Stimulated activated naive CD8-positive, alpha-beta T cell treated with anti-CD3 and anti-CD28 coated beads, Interleukin-15, Interleukin-2, amounts not matched to agents 100 U/mL and 50 U/mL, for 24 hours (primary cell): ENCODE data around the gene CHD9.
A peak's percentile ranks its signal among the peaks of the same experiment; 100 is the strongest.
"Not testable (repeated sequence)": the region's sequence is repeated elsewhere in the genome, so short reads cannot be mapped to it uniquely, and the experiment has no call there.

Experiments used
- ATAC-seq: fragments of 150-1000 bp; cut with Tn5 transposase; one replicate; pipeline ENCODE4 v1.10.0; 2021
- DNase-seq: peaks from one replicate; pipeline ENCODE4 v3.0.0; 2021

CHD9 gene, protein sequence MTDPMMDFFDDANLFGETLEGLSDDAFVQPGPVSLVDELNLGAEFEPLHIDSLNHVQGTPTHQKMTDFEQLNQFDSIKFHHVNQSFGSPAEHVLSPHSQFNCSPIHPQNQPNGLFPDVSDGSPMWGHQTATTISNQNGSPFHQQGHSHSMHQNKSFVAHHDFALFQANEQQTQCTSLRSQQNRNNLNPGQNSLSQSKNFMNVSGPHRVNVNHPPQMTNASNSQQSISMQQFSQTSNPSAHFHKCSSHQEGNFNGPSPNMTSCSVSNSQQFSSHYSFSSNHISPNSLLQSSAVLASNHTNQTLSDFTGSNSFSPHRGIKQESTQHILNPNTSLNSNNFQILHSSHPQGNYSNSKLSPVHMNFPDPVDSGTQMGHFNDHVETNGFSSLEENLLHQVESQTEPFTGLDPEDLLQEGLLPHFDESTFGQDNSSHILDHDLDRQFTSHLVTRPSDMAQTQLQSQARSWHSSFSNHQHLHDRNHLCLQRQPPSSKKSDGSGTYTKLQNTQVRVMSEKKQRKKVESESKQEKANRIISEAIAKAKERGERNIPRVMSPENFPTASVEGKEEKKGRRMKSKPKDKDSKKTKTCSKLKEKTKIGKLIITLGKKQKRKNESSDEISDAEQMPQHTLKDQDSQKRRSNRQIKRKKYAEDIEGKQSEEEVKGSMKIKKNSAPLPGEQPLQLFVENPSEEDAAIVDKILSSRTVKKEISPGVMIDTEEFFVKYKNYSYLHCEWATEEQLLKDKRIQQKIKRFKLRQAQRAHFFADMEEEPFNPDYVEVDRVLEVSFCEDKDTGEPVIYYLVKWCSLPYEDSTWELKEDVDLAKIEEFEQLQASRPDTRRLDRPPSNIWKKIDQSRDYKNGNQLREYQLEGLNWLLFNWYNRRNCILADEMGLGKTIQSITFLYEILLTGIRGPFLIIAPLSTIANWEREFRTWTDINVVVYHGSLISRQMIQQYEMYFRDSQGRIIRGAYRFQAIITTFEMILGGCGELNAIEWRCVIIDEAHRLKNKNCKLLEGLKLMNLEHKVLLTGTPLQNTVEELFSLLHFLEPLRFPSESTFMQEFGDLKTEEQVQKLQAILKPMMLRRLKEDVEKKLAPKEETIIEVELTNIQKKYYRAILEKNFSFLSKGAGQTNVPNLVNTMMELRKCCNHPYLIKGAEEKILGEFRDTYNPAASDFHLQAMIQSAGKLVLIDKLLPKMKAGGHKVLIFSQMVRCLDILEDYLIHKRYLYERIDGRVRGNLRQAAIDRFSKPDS (N-terminal part only)

DNA sequence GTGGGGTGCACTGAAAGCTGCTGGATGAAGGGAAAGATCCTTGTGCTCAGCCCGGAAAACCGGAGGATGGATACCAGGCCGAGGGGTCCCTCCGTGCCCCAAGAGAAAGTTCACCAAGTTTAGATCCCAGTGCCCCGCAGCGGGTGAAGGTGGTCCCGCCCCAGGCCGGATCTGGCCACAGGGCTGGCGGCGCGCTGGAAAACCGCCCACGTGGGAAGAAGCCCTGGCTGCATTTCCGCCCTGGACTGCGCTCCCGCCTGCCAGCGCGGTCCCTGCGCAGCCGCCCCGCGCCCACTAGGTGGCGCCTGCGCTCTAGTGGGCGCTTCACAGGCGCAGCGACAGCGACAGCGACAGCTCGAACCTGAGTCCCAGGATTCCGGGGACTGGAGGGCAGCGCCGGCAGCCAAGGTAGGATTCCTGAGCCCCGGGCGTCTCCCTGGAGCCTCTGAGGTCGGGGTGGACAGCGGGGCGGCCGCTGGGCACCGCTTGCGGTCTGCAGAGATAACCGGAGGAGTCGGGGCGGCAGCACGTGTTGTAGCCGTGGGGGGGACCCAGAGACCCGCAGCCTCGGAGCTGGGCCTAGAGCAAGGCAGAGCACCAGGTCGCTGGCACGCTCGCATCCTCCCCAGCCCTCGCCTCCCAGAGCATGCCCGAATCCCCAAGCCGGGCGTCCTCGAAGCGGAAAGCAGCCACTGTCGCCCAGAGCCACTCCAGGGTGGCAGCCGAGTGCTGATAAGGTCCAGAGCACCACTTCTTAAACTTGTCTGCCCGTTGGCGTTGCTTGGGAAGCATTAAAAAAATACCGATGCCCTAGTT, at the start of gene CHD9:
TSS of gene CHD9 (plus strand) at position 322 of the 816 bp plus-strand sequence. CDS start 101,099 bp downstream, outside the sequence.
- peak; percentile 80 for DNase-seq
- peak; percentile 93 for ATAC-seq

DNA sequence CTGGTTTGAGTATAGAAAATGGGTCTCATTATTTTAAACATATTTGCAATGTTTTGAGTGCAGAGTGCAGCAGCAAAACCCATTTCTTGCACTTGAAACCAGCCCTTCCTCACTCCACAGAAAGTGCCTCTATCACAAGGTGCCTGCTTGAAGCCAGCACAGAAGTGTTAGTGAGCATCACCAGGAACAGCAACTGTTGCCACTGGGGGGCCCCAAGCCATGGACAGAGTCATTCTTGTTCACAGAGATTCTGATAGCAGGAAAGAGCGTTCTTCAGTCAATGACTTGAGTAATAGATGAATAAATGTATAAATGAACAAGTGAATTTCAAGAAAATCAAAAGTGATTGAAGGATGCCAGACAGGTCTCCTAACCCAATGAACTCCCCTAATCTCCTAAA, 47.7 kb upstream of the CHD9 start:
- DNase-seq (no peak), ATAC-seq (no peak)

GRCh38 chr16:53014287-53014686, 40.5 kb upstream of the CHD9 start:
- ATAC-seq (no peak), DNase-seq (no peak)

DNA sequence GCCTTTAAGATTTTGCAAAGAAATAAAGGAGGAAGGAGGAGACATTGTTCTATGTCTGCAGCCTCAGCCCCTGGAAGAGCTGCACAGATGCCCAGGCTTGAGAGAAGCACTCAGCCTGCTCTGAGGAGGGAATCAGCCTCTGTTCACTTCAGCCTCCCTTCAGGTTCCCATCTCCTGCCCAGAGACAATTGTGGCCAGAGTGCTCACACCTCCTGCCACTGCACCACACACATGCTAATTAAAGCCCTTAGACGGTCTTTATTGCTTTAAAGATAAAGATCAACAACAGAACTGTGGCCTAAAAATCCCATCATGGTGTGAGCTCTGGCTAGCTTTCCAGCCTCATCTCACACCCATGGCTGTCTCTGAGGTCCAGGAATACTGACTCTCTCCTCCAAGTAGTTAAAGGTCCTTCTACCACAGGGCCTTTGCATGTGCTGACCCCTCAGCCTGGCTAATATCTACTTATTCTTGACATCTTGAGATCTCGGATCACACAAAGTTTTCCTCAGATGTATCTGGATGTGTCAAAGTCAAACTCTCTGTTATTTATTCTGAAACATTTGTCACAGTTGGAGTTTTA, 35.9 kb upstream of the CHD9 start:
- no peak for ATAC-seq
- no peak for DNase-seq

GRCh38 chr16:53022374-53022773, 32.4 kb upstream of the CHD9 start:
- DNase-seq: peak; percentile 6
- ATAC-seq: no peak

- ATAC-seq (no peak), DNase-seq (no peak)
These were observed 30.7 kb upstream of the CHD9 start for GRCh38 chr16:53024045-53024444.

GRCh38 chr16:53029971-53030370, 24.8 kb upstream of the CHD9 start:
- ATAC-seq: no peak
- no peak for DNase-seq

- ATAC-seq (no peak), DNase-seq (no peak)
These were observed 23.4 kb upstream of the CHD9 start for GRCh38 chr16:53031323-53031942.

DNA sequence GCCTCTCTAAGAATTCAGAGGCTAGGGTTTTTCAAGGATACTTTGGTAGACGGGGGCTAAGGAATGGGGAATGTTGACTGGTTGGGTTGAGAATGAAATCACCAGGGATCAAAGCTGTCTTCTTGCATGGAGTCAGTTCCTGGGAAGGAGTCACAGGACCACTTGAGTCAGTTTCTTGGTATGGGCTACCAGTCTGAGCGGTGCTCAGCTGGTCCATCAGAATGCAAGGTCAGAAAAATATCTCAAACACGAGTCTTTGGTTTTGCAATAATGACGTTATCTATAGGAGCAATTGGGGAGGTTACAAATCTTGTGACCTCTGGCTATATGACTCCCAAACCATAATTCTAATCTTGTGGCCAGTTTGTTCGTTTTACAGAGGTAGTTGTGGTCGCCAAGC, 20.5 kb upstream of the CHD9 start:
- ATAC-seq (no peak), DNase-seq (no peak)

DNA sequence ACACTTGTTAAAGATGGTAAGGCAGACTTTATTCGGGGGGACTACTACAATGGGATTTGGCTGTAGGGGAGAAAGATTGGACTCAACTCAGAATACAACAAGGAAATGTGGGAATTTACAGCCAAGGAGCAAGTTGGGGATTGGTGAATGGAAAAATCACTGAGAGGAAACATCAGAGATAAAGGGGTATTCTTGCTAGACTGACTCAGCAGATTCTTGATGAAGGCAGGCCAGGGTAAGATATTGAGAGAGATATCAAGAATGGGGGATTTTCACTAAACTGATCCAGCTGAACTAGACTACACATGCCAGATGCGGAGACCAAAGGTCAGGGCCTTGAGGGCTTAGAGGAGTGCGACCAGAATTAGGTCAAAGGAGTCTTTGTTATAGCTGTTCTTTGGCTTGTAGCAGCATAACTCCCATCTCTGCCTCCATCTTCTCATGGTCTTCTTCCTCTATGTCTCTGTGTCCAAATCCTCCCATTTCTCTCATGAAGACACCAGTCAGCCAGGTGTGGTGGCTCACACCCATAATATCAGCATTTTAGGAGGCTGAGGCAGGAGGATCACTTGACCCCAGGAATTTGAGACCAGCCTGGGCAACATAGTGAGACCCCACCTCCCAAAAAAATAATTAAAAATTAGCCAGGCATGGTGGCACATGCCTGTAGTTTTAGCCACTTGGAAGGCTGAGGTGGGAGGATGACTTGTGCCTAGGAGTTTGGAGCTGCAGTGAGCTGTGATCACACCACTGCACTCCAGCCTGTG, 19.4 kb upstream of the CHD9 start:
- ATAC-seq (no peak), DNase-seq (no peak)

DNA sequence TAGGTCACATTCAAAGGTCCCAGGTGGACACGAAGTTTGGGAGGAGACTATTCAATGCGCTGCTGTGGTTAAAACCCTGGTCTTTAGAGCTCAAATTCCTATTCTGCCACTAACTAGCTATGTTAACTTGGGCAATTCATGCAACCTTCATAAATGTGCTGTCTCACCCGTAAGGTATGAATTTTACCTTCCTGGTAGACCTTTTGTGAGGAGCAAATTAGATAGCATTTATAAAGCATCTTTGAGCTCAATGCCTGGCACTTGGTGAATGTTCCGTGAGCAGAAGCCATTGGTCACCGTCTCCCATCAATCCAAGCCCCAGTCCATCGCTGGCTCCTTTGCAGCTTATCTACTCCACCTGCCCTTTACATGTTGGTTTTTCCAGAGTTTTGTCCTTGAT, 18.7 kb upstream of the CHD9 start:
- no peak for DNase-seq
- ATAC-seq: no peak

DNA sequence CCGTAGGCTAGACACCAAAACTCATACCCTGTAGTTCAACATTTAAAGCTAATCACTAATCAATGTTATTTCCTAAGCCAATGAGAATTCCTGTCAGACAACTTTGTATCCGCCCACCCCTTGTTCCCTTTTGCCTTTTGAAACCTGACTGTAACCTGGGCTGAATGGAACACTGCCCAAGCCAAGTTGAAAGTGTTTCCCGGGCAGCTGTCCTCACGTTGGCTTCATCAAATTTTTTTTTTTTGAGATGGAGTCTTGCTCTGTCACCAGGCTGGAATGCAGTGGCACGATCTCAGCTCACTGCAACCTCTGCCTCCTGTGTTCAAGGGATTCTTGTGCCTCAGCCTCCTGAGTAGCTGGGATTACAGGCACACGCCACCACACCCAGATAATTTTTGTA, 18.1 kb upstream of the CHD9 start:
- not testable (repeated sequence) for ATAC-seq, DNase-seq

DNA sequence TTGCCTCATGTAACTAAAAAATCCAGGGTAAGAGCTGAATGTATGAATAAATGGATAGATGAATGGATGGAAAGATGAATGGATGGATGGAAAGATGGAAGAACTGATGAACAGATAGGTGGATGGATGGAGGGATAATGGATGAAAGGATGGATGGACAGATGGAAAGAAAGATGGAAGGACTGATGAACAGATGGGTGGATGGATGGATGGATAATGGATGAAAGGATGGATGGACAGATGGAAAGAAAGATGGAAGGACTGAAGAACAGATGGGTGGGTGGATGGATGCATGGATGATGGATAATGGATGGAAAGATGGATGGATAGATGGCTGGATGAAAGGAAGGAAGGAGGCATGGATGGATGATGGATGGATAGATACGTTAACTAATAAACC, 14.0 kb upstream of the CHD9 start:
- ATAC-seq (no peak), DNase-seq (no peak)

GRCh38 chr16:53041320-53042051, 13.3 kb upstream of the CHD9 start:
- DNase-seq (no peak), ATAC-seq (no peak)

- DNase-seq: no peak
- ATAC-seq: no peak
These were observed 12.5 kb upstream of the CHD9 start for GRCh38 chr16:53042235-53042701.

- ATAC-seq: no peak
- DNase-seq: no peak
These were observed 11.4 kb upstream of the CHD9 start for GRCh38 chr16:53043428-53043831.

- ATAC-seq (no peak), DNase-seq (no peak)
These were observed 10.7 kb upstream of the CHD9 start for GRCh38 chr16:53043986-53044601.

GRCh38 chr16:53045341-53046220, 9.2 kb upstream of the CHD9 start:
- DNase-seq (no peak), ATAC-seq (no peak)
